NCI-H526 treated with DMSO at 0.1 percent for 48 hours (cell line): ENCODE data around the gene AQP9.
A peak's percentile ranks its signal among the peaks of the same experiment; 100 is the strongest.

Experiments
- DNase-seq: peaks from one replicate; lab custom pipeline; 2025; lab: John Stamatoyannopoulos, UW

Gene AQP9

GRCh38 chr15:58227706-58228543, 89.7 kb downstream of the AQP9 start:
- DNase-seq = peak; percentile 50

GRCh38 chr15:58228718-58229117, 90.5 kb downstream of the AQP9 start:
- DNase-seq = no peak

- peak; percentile 94 for DNase-seq
These were observed 91.2 kb downstream of the AQP9 start for GRCh38 chr15:58229297-58229768.

- DNase-seq = no peak
These were observed 94.3 kb downstream of the AQP9 start for GRCh38 chr15:58232281-58233065.

- no peak for DNase-seq
These were observed 95.2 kb downstream of the AQP9 start for GRCh38 chr15:58233341-58233740.
